Ecto neural progenitor cell (in vitro differentiated cells): Measurements from ENCODE around the gene MYL3.

Source experiments
- DNase-seq: peaks from one replicate; pipeline ENCODE4 v3.0.0-alpha.2; 2018; ENCODE audit warnings: low spot score

Gene MYL3

DNA sequence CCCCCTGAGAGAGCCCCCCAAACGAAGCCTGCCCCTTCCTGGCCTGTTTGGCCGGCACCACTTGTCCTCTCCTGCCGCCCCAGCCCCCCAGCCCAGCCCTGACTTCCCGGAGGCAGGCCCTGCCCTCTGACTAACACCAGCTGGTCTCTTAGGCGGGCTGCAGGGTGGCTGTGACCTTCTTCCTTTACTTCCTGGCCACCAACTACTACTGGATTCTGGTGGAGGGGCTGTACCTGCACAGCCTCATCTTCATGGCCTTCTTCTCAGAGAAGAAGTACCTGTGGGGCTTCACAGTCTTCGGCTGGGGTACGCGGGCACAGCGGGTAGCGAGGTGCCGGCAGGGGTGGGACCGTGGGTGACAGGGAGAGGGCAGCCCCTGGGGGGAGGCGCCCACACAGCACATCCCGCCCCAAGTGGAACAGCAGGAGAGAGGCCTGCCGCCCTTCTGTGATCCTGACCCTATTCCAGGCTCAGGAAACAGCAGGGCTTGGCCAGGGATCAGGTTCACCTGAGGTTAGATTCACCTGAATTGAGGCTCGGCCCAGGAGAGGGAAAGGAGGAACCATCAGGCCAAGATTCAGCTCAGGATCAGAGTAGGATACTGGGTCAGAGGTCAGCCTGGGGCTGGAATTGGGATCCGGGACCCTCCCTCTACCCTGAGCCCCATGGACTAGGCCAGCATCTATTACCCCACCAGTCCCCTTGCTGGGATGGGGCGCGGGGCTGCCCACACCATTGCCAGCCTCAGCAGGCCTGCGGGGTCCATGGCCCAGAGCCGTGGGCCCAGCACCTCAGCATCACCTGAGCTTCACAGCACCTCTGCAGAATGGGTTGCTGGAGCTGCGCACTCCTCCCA, 36.1 kb upstream of the MYL3 start:
- DNase-seq: no peak

GRCh38 chr3:46898321-46899150, 35.3 kb upstream of the MYL3 start:
- no peak for DNase-seq

- DNase-seq: no peak
Observed at GRCh38 chr3:46897829-46898320, 34.6 kb upstream of the MYL3 start.

- DNase-seq: no peak
Observed at GRCh38 chr3:46897031-46897430, 33.8 kb upstream of the MYL3 start.

GRCh38 chr3:46896386-46896785, 33.1 kb upstream of the MYL3 start:
- no peak for DNase-seq

- no peak for DNase-seq
Observed at GRCh38 chr3:46895761-46896160, 32.5 kb upstream of the MYL3 start.

DNA sequence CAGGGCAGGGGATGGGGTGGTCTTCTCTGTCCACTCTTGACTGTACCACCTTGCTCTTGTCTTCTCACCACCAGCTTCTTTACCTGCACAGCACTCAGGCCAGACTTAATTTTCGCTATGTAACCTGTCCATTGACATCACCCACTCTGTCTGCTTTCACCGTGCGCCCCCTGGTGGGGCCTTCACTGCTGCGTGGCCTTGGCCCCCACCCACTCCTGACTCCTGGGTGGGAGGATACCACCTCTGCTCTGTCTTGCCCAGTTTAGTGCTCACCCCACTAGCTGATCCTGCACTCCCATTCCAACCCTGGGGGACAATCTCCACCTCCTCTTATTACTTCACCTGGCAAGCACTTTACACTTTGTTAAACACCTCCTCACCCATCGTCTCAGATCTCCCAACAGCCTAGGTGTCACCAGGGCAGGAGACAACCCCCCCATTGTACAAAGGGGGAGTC, 32.0 kb upstream of the MYL3 start:
- no peak for DNase-seq

DNA sequence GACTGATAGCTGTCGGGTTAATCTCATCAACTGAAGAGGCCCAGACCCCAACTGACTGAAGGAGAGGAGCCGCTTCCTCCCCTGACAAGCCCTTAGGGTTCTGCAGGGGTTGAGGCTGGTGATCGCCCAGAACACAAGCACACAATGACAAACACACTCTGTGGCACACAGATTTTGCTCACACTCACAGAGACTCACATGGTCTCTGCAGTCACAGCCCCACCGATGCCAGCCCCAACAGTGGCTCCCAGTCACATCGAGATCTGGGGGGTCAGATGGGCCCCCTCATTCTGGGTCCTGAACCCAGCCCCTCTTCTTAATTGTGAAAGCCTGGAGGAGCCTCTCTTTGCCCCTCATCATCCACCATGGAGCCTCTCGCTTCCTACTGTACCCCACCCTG, 31.0 kb upstream of the MYL3 start:
- DNase-seq: no peak

DNA sequence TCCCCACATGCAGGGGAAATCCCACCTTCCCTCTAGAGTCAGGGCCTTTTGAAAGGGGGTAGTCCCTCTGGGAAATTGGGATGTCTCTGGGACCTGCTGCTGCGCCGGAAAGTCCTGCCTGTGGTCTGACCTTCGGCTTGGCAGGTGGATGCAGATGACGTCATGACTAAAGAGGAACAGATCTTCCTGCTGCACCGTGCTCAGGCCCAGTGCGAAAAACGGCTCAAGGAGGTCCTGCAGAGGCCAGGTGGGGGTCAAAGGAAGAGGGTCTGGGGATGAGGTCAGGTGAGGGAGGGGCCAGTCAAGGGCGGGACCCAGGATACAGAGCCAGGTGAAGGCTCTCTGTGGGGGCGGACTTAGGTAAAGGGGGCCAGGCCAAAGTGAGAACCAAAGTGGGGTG, 30.5 kb upstream of the MYL3 start:
- DNase-seq: no peak

DNA sequence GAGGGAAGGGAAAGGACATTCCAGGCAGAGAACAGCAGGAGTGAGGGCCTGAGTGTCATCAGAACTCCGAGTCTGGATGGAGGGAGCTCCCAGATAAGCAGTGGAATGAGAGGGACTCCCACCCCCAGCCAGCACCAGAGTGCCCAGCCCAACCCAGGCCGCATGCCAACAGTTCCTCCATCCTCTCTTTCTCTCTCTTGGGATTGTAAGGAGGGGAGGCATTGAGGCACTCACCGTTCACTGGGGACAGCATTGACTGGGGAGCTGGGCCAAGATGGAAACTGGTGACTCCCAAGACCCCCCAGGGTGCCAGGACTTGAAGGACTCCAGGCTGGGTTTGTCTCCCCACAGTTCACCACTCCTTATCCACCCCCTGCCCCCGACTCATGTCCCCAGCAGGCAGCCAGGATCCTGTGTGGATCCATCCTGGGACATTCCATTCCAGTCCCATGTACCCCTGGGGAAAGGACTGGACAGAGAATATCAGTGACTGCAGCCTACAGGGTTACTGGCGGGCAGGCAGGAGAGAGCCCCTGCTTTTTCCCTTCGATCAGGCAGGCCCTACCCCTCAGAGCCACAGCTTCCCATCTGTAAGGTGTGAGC, 30.0 kb upstream of the MYL3 start:
- no peak for DNase-seq

- DNase-seq: peak; percentile 94
Observed at GRCh38 chr3:46892285-46893145, 29.3 kb upstream of the MYL3 start.

GRCh38 chr3:46891132-46891531, 27.9 kb upstream of the MYL3 start:
- DNase-seq: no peak

DNA sequence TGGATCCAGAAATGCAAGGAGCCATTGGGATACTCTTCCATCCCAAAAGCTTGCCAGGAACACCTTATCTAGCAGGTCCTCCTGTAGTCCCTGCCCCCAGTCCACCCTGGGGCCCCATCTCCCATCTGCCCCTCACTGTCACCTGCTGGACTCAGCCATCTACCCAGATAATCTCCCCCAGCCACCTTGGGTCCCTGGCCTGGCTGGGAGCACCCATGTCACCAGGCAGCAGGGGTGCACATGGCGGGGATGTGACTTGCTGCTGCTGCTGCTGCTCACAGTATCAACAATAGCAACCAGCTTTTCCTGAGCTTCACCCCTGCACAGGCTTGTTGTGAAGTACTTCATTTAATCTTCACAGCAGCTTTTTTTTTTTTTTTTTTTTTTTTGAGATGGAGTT, 26.9 kb upstream of the MYL3 start:
- DNase-seq: no peak

- DNase-seq: no peak
Observed at GRCh38 chr3:46889381-46890110, 26.3 kb upstream of the MYL3 start.

DNA sequence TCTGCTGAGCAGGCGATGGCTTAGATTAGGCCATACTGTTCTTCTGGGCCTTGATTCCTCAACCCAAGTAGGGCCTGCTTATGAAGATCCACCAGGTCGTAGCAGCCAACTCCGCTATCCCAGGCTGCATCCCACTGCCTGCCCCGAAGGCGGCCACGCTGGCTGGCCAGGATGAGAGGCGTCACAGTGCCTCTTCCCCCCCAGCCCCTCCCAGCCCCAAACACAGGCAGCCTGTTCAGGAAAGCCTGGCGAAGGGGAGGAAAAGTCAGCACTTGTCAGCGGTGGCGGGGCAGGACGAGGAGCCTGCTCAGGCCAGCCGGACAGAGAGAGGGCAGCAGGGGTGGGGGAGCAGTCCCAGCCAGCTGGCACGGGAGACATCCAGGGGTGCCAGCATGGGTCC, 25.5 kb upstream of the MYL3 start:
- no peak for DNase-seq

GRCh38 chr3:46887980-46888494, 24.8 kb upstream of the MYL3 start:
- DNase-seq: no peak

DNA sequence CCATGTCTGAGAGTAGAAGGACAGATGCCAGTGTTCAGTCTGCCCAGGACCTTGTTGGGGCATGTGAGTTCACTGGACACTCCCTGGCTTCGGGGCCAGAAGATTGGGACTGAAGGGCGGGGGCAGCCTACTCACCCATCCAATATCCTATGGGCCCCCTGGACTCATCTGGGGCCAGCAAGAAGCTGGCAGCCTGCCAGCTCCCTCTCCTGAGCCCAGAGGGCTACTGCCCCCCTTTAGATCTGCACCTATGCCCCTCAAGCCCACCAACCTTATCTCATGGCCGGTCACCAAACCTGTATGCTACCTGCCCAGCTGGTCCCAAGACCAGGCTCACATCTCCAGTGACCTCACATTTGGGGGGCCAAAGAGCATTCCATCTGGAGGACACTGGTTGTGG, 22.4 kb upstream of the MYL3 start:
- no peak for DNase-seq

GRCh38 chr3:46884929-46885328, 21.7 kb upstream of the MYL3 start:
- DNase-seq: no peak

GRCh38 chr3:46884427-46884826, 21.2 kb upstream of the MYL3 start:
- DNase-seq: no peak

DNA sequence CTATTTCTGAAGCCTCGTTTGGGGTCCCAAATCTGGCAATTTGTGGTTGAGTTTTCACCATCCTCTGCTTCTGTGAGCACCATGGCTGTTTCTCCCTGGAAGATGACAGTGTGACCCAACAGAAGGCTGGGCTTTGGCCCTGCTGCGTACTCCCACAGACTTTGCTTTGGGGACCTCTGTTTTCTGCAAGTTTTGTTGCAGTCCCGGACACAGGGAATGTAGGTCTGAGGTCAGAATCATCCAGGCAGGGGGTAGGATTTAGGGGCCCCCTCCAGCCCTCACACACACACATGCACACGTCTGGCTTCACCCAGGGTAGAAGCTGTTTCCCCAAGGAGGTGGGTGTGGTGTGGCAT, 20.6 kb upstream of the MYL3 start:
- no peak for DNase-seq
